ENCODE measurements around the gene IGSF9. TPM values are rescaled to one million over a fixed set of nuclear protein-coding genes. Genes with fewer than 3 reads are reported as not detected.

The IGSF9 gene
- total and polyA plus RNA-seq, 10 of the 15 experiments (the other 5 are each of a cell fraction or from before 2014, with no cell fraction given): 0.04 to 0.07 TPM; not detected in 8

DNA sequence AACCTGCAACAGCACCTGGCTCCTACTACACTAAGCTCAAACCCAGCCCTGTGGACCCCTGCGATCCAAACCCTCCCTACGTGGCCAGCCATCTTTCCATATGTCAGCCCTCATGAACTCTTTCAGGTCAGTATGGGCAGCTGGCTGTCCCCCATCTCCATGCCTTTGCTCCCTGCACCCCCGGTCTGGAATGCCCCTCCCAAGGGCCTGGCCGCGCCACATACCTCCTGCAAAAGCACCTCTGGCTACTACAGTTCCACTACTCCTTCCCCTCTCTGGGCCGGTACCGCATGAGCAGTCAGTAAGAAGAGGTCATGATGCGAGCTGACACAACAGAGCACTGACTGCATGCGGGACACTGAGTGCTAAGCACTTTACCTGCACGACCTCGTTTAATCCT is 10.1 kb downstream of the IGSF9 start:
- ChIA-PET SMC1A (ENCODE audit: uncharacterized antibody, unreplicated experiment) (interaction anchor here (1.0 to 9.2 kb wide), 7 partner anchors 12 to 71 kb away, joined by 3 to 122 read pairs (median 5); no protein-coding TSS in a partner anchor), RAD21 (ENCODE audit: unreplicated experiment) (interaction anchor here (0.9 to 12.4 kb wide), 4 partner anchors 43 to 73 kb away, joined by 5 to 113 read pairs (median 12); no protein-coding TSS in a partner anchor), CTCF (interaction anchor here (0.6 to 22.4 kb wide), 12 partner anchors 9 to 143 kb away, joined by 3 to 422 read pairs (median 3); no protein-coding TSS in a partner anchor), POLR2A (interaction anchor here (3.9 kb wide), 1 partner anchor 12 kb away, joined by 23 read pairs; the partner anchor contains the start of gene TAGLN2)
- no peak overlapping the region for H2AFZ ChIP-seq (ENCODE audit: control insufficient read depth, low read depth, low read length)
- H3K4me2 ChIP-seq (ENCODE audit: control insufficient read depth, insufficient read depth): no peak overlapping the region
- 65% methylated on average over 9 of the region's 11 CpGs for WGBS (ENCODE audit: insufficient coverage, insufficient replicate concordance, low lambda C conversion rate, missing lambda C conversion rate)
- TF ChIP-seq CBX5 (IDR thresholded peaks at IDR 0.05; ENCODE audit: low read depth): no peak
- TF ChIP-seq DPF2 (IDR thresholded peaks at IDR 0.05): no peak
- no peak for TF ChIP-seq EED (IDR thresholded peaks at IDR 0.05; ENCODE audit: low read depth)
- no peak for TF ChIP-seq ZBED1 (IDR thresholded peaks at IDR 0.05; ENCODE audit: borderline replicate concordance)
- no peak for TF ChIP-seq ZSCAN29 (IDR thresholded peaks at IDR 0.05)
- no peak for TF ChIP-seq ZNF217 (IDR thresholded peaks at IDR 0.05)
- TF ChIP-seq, protein P1, sequence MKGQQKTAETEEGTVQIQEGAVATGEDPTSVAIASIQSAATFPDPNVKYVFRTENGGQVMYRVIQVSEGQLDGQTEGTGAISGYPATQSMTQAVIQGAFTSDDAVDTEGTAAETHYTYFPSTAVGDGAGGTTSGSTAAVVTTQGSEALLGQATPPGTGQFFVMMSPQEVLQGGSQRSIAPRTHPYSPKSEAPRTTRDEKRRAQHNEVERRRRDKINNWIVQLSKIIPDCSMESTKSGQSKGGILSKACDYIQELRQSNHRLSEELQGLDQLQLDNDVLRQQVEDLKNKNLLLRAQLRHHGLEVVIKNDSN (IDR thresholded peaks at IDR 0.05; ENCODE audit: borderline replicate concordance, extremely low read length, insufficient read depth, low read depth, low read length): no peak
- no peak for TF ChIP-seq CHD2 (IDR thresholded peaks at IDR 0.05; ENCODE audit: borderline replicate concordance, low read depth, low read length)
- no peak for TF ChIP-seq ETV6 (conservative IDR thresholded peaks at IDR 0.05 in 1 of 2, IDR thresholded peaks at IDR 0.05 in 1 of 2; ENCODE audit: borderline replicate concordance in 1 of 2, low read depth in 1 of 2)
- no peak for TF ChIP-seq ZNF274 (IDR thresholded peaks at IDR 0.05; ENCODE audit: insufficient read depth, insufficient read length)
- FAIRE-seq: no peak
- H3K4me3 ChIP-seq: no peak overlapping the region
- no peaks in the 10 kb centered on the region for H3K79me2 ChIP-seq (ENCODE audit: control insufficient read depth, insufficient read depth, low read length)
- intact Hi-C loops (cut with micrococcal nuclease; ENCODE audit: unreplicated experiment) (no loop called here), in situ Hi-C loops (cut with MboI) (loop anchor here (5.0 kb wide), 1 partner anchor 72 kb away; no protein-coding TSS in a partner anchor)
- no peaks in the 10 kb centered on the region for H3K9me3 ChIP-seq (replicated peaks; ENCODE audit: control insufficient read depth, insufficient read depth, low read length)
- H3K36me3 ChIP-seq (ENCODE audit: control insufficient read depth in 2 of 2, insufficient read depth in 2 of 2, low read length in 1 of 2): no peaks in the 10 kb centered on the region
- no peaks in the 10 kb centered on the region for H4K20me1 ChIP-seq (ENCODE audit: control insufficient read depth, insufficient read depth)
- BruUV-seq (replicated peaks): no TSS peak
- H3K27ac ChIP-seq (ENCODE audit: control insufficient read depth, insufficient read depth): no peak overlapping the region
- H3K9ac ChIP-seq (ENCODE audit: control insufficient read depth, insufficient read depth, low read length): no peak overlapping the region
- H3K4me1 ChIP-seq (ENCODE audit: control insufficient read depth, insufficient read depth, low read length): peaks cover 23% of the 10 kb centered on the region
- DNase-seq (ENCODE audit: low read depth, low spot score): no peak
- H3K27me3 ChIP-seq (replicated peaks in 1 of 2; ENCODE audit: control insufficient read depth in 2 of 2, insufficient read depth in 2 of 2, low read length in 1 of 2): 0 out of 4 replicates have a peak, but pooled peaks cover 0 to 2% of the 10 kb centered on the region in 2 experiments
- no peak for ATAC-seq
